Fibroblast of skin of left quadriceps (primary cell): ENCODE measurements around the gene MAGEA4.

Source experiments
- DNase-seq, 2 experiments: peaks; one replicate each; pipeline ENCODE4 v3.0.0-alpha.2; 2013; ENCODE audit warnings: low read depth in 2 of 2

MAGEA4 gene

GRCh38 chrX:151923648-151924047, 11.0 kb downstream of the MAGEA4 start:
- no peak for DNase-seq

- no peak for DNase-seq
Measured at GRCh38 chrX:151929126-151929525, 16.4 kb downstream of the MAGEA4 start.

GRCh38 chrX:151935358-151935757, 22.7 kb downstream of the MAGEA4 start:
- no peak for DNase-seq

GRCh38 chrX:151938172-151938571, 25.5 kb downstream of the MAGEA4 start:
- DNase-seq, result no peak

GRCh38 chrX:151954730-151955129, 42.0 kb downstream of the MAGEA4 start:
- DNase-seq, result no peak

- DNase-seq, result no peak
Measured at GRCh38 chrX:151958101-151958500, 45.4 kb downstream of the MAGEA4 start.

- DNase-seq, result no peak
Measured at GRCh38 chrX:151962034-151962433, 49.3 kb downstream of the MAGEA4 start.

GRCh38 chrX:151966236-151966635, 53.5 kb downstream of the MAGEA4 start:
- DNase-seq, result no peak

- no peak for DNase-seq
Measured at GRCh38 chrX:151970027-151970426, 57.3 kb downstream of the MAGEA4 start.

- peak; percentile 68 to 74 for DNase-seq
Measured at GRCh38 chrX:151970661-151971060, 58.0 kb downstream of the MAGEA4 start.

- DNase-seq, result no peak
Measured at GRCh38 chrX:151973060-151973661, 60.5 kb downstream of the MAGEA4 start.

GRCh38 chrX:151973851-151974335, 61.2 kb downstream of the MAGEA4 start:
- DNase-seq, result no peak
